ENCODE measurements around the gene ADCY9. TPM values are rescaled to one million over a fixed set of nuclear protein-coding genes. Genes with fewer than 3 reads are reported as not detected.

The ADCY9 gene
- total and polyA plus RNA-seq, 2 experiments from 2014 or later: 2.2 to 18.3 TPM

DNA sequence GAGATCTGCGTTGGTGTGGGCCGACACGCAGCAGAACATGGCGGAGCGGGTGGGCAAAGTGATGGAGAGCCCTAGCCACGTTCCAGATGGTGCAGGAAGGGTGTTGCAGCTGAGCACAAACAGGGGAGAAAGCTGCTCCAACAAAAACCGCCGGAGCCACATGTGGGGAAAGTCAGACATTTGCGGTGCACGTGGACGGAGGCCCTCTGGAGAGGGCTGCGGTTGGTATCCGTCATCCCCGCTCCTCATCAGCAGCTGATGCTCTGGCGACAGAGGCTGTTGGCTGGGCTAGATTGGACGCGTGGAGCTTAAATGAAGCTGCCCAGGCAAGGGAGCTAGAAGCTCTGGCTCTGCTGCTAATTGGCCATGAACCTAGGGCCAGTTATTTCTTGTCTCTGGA, 43.5 kb upstream of the ADCY9 start:
- no peak overlapping the region for H2AFZ ChIP-seq
- TF ChIP-seq, protein P1, sequence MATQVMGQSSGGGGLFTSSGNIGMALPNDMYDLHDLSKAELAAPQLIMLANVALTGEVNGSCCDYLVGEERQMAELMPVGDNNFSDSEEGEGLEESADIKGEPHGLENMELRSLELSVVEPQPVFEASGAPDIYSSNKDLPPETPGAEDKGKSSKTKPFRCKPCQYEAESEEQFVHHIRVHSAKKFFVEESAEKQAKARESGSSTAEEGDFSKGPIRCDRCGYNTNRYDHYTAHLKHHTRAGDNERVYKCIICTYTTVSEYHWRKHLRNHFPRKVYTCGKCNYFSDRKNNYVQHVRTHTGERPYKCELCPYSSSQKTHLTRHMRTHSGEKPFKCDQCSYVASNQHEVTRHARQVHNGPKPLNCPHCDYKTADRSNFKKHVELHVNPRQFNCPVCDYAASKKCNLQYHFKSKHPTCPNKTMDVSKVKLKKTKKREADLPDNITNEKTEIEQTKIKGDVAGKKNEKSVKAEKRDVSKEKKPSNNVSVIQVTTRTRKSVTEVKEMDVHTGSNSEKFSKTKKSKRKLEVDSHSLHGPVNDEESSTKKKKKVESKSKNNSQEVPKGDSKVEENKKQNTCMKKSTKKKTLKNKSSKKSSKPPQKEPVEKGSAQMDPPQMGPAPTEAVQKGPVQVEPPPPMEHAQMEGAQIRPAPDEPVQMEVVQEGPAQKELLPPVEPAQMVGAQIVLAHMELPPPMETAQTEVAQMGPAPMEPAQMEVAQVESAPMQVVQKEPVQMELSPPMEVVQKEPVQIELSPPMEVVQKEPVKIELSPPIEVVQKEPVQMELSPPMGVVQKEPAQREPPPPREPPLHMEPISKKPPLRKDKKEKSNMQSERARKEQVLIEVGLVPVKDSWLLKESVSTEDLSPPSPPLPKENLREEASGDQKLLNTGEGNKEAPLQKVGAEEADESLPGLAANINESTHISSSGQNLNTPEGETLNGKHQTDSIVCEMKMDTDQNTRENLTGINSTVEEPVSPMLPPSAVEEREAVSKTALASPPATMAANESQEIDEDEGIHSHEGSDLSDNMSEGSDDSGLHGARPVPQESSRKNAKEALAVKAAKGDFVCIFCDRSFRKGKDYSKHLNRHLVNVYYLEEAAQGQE (IDR thresholded peaks at IDR 0.05; ENCODE audit: unreplicated experiment): no peak
- no peak for TF ChIP-seq ZNF114 (CRISPR knock-in tag; IDR thresholded peaks at IDR 0.05)
- no peak for TF ChIP-seq POLR2AphosphoS5 (IDR thresholded peaks at IDR 0.05; ENCODE audit: low read depth)
- TF ChIP-seq, protein P2, sequence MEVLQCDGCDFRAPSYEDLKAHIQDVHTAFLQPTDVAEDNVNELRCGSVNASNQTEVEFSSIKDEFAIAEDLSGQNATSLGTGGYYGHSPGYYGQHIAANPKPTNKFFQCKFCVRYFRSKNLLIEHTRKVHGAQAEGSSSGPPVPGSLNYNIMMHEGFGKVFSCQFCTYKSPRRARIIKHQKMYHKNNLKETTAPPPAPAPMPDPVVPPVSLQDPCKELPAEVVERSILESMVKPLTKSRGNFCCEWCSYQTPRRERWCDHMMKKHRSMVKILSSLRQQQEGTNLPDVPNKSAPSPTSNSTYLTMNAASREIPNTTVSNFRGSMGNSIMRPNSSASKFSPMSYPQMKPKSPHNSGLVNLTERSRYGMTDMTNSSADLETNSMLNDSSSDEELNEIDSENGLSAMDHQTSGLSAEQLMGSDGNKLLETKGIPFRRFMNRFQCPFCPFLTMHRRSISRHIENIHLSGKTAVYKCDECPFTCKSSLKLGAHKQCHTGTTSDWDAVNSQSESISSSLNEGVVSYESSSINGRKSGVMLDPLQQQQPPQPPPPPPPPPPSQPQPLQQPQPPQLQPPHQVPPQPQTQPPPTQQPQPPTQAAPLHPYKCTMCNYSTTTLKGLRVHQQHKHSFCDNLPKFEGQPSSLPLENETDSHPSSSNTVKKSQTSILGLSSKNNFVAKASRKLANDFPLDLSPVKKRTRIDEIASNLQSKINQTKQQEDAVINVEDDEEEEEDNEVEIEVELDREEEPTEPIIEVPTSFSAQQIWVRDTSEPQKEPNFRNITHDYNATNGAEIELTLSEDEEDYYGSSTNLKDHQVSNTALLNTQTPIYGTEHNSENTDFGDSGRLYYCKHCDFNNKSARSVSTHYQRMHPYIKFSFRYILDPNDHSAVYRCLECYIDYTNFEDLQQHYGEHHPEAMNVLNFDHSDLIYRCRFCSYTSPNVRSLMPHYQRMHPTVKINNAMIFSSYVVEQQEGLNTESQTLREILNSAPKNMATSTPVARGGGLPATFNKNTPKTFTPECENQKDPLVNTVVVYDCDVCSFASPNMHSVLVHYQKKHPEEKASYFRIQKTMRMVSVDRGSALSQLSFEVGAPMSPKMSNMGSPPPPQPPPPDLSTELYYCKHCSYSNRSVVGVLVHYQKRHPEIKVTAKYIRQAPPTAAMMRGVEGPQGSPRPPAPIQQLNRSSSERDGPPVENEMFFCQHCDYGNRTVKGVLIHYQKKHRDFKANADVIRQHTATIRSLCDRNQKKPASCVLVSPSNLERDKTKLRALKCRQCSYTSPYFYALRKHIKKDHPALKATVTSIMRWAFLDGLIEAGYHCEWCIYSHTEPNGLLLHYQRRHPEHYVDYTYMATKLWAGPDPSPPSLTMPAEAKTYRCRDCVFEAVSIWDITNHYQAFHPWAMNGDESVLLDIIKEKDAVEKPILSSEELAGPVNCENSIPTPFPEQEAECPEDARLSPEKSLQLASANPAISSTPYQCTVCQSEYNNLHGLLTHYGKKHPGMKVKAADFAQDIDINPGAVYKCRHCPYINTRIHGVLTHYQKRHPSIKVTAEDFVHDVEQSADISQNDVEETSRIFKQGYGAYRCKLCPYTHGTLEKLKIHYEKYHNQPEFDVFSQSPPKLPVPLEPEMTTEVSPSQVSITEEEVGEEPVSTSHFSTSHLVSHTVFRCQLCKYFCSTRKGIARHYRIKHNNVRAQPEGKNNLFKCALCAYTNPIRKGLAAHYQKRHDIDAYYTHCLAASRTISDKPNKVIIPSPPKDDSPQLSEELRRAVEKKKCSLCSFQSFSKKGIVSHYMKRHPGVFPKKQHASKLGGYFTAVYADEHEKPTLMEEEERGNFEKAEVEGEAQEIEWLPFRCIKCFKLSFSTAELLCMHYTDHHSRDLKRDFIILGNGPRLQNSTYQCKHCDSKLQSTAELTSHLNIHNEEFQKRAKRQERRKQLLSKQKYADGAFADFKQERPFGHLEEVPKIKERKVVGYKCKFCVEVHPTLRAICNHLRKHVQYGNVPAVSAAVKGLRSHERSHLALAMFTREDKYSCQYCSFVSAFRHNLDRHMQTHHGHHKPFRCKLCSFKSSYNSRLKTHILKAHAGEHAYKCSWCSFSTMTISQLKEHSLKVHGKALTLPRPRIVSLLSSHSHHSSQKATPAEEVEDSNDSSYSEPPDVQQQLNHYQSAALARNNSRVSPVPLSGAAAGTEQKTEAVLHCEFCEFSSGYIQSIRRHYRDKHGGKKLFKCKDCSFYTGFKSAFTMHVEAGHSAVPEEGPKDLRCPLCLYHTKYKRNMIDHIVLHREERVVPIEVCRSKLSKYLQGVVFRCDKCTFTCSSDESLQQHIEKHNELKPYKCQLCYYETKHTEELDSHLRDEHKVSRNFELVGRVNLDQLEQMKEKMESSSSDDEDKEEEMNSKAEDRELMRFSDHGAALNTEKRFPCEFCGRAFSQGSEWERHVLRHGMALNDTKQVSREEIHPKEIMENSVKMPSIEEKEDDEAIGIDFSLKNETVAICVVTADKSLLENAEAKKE (CRISPR knock-in tag; IDR thresholded peaks at IDR 0.05): no peak
- TF ChIP-seq ZNF331 (CRISPR knock-in tag; IDR thresholded peaks at IDR 0.05; ENCODE audit: low read depth): no peak
- no peak for TF ChIP-seq EZH2 (IDR thresholded peaks at IDR 0.05; ENCODE audit: low read depth, unreplicated experiment)
- TF ChIP-seq, protein P3, sequence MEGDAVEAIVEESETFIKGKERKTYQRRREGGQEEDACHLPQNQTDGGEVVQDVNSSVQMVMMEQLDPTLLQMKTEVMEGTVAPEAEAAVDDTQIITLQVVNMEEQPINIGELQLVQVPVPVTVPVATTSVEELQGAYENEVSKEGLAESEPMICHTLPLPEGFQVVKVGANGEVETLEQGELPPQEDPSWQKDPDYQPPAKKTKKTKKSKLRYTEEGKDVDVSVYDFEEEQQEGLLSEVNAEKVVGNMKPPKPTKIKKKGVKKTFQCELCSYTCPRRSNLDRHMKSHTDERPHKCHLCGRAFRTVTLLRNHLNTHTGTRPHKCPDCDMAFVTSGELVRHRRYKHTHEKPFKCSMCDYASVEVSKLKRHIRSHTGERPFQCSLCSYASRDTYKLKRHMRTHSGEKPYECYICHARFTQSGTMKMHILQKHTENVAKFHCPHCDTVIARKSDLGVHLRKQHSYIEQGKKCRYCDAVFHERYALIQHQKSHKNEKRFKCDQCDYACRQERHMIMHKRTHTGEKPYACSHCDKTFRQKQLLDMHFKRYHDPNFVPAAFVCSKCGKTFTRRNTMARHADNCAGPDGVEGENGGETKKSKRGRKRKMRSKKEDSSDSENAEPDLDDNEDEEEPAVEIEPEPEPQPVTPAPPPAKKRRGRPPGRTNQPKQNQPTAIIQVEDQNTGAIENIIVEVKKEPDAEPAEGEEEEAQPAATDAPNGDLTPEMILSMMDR (conservative IDR thresholded peaks at IDR 0.05; ENCODE audit: low read depth in 2 of 2): no peak
- TF ChIP-seq EZH2phosphoT487 (IDR thresholded peaks at IDR 0.05; ENCODE audit: unreplicated experiment): no peak
- no peak for TF ChIP-seq CREB1 (CRISPR knock-in tag; IDR thresholded peaks at IDR 0.05; ENCODE audit: low read depth)
- TF ChIP-seq STAT1 (IDR thresholded peaks at IDR 0.05; ENCODE audit: unreplicated experiment): no peak
- TF ChIP-seq NANOG (IDR thresholded peaks at IDR 0.05; ENCODE audit: borderline replicate concordance): no peak
- TF ChIP-seq, protein P4, sequence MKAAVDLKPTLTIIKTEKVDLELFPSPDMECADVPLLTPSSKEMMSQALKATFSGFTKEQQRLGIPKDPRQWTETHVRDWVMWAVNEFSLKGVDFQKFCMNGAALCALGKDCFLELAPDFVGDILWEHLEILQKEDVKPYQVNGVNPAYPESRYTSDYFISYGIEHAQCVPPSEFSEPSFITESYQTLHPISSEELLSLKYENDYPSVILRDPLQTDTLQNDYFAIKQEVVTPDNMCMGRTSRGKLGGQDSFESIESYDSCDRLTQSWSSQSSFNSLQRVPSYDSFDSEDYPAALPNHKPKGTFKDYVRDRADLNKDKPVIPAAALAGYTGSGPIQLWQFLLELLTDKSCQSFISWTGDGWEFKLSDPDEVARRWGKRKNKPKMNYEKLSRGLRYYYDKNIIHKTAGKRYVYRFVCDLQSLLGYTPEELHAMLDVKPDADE (IDR thresholded peaks at IDR 0.05): no peak
- TF ChIP-seq JUNB (IDR thresholded peaks at IDR 0.05; ENCODE audit: unreplicated experiment): no peak
- H3K27ac ChIP-seq (ENCODE audit: low read depth): no peak overlapping the region
- Mint-ChIP-seq H3K9me3 (no peaks in the 10 kb centered on the region), H3K4me1 (no peaks in the 10 kb centered on the region), H3K27ac (no peak overlapping the region), H3K36me3 (ENCODE audit: low read depth) (no peaks in the 10 kb centered on the region), H3K27me3 (ENCODE audit: insufficient read depth, low read depth, poor library complexity) (peaks cover 3% of the 10 kb centered on the region), H3K4me3 (no peak overlapping the region)
- H3K36me3 ChIP-seq (ENCODE audit: insufficient read depth): no peaks in the 10 kb centered on the region
- H3F3A ChIP-seq (replicated peaks; ENCODE audit: low read depth): 0 out of 2 replicates have a peak, but pooled peaks cover 2% of the 10 kb centered on the region
- H3K4me3 ChIP-seq: no peak overlapping the region
- no peaks in the 10 kb centered on the region for H3K4me1 ChIP-seq (ENCODE audit: insufficient read depth)
- H3K79me2 ChIP-seq (replicated peaks; ENCODE audit: insufficient read depth): no peaks in the 10 kb centered on the region
- no peaks in the 10 kb centered on the region for H3K9me2 ChIP-seq (ENCODE audit: insufficient read depth)
- no peaks in the 10 kb centered on the region for H3K27me3 ChIP-seq (ENCODE audit: insufficient read depth)
- DNase-seq (ENCODE audit: low spot score) (no peak), ATAC-seq (no peak)
- H4K20me1 ChIP-seq (replicated peaks; ENCODE audit: insufficient read depth): no peaks in the 10 kb centered on the region
- H3K4me2 ChIP-seq: no peak overlapping the region

All from GM23338 (cell line).